HG03460 (cell line): ENCODE measurements around the gene STAT5A.
"Not testable (repeated sequence)": the region's sequence is repeated elsewhere in the genome, so short reads cannot be mapped to it uniquely, and the experiment has no call there.

ENCODE experiments used
- ATAC-seq: cut with Tn5 transposase; IDR thresholded peaks from one replicate; pipeline ENCODE4 v1.9.1; 2021; ENCODE audit not compliant: unreplicated experiment

The STAT5A gene

GRCh38 chr17:42305031-42305330 lies 16.7 kb downstream of the STAT5A start:
- ATAC-seq, result not testable (repeated sequence)

DNA sequence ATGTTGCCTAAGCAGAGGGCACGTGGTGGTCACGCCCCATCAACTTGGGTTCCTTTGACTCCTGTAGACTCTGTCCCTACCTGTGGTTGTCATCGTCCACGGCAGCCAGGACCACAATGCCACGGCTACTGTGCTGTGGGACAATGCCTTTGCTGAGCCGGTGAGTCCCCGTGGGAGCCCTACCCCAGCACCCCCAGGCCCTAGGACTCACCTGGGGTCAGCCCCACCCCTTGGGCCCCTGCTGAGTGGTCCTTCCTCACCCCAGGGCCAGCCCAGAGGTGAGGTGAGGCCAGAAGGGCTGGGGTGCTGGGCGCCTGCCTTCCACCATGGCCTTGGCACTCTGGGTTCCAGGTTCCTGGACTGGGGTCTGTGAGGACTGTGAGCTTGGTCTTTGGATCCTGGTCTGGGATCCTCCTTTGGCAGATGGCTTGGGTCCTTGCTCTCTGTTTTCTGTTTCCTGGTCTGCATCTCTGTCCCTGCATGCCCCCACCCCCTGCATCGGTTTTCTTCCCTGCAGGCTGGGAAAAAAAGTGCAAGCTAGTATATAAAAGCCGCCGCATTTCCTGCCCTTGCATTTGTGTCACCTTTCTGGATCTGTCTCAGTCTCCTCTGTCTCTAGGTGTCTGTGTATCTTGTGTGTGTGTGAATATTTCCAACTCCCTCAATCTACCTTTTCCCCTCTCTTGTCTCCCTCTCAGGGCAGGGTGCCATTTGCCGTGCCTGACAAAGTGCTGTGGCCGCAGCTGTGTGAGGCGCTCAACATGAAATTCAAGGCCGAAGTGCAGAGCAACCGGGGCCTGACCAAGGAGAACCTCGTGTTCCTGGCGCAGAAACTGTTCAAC lies 17.5 kb downstream of the STAT5A start:
- ATAC-seq, result no peak

DNA sequence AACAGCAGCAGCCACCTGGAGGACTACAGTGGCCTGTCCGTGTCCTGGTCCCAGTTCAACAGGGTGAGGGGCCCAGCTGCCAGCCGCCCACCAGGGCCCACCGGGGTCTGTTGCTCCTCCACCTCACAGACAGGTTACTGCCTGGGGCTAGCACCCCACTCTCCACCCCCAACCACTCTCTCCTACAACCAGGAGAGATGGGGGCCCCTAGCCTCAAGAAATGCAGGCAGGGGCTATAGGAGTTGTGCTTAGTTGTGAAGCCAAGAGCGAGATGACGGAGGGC lies 18.0 kb downstream of the STAT5A start:
- no peak for ATAC-seq

GRCh38 chr17:42307362-42307927 lies 19.1 kb downstream of the STAT5A start:
- no peak for ATAC-seq

DNA sequence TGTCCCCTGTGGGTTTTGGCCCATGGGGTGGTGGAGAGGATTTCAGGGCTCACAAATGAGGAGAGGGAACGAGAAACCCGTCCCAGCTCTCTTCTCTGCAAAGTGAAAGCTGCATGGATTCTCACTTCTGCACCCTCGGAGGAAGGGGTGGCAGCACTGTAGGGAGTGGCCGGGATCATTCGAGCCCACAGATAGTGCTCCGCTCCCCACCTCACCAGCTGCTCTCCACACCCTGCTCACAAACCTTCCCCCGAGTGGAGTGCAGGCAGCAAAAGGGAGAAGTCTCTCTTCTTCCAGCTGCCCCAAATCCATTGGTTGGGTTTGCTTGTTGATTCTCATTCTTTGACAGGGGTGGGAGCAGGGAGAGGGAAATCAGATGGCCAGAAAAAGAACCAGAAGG lies 20.1 kb downstream of the STAT5A start:
- no peak for ATAC-seq

GRCh38 chr17:42309142-42309541 lies 20.8 kb downstream of the STAT5A start:
- ATAC-seq, result no peak

DNA sequence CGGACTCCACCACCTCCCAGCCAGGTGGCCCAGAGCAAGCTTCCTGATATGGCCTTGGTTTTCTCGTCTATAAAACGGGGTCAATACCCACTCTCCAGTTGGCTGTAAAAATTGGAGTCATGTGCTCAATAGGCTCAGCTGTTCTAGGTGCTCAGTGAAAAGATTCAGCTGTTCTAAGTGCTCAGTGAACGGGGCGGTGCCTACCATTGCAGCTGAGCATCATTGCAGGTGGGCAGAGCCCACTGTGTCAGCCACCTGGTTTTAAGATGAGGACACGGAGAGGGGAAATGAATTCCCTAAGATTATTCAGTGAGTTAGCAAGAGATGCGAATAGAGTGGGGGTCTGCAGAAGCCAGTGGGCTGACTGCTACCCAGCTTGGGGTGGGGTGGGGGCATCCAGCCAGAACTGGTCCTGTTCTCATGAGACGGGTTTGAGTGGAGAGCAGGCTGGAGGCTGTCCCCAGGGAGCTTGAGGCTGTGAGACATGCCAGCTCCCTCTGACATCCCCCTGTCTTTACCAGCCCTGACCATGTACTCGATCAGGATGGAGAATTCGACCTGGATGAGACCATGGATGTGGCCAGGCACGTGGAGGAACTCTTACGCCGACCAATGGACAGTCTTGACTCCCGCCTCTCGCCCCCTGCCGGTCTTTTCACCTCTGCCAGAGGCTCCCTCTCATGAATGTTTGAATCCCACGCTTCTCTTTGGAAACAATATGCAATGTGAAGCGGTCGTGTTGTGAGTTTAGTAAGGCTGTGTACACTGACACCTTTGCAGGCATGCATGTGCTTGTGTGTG lies 21.9 kb downstream of the STAT5A start:
- ATAC-seq, result no peak

- no peak for ATAC-seq
Measured at GRCh38 chr17:42310787-42311215, 22.5 kb downstream of the STAT5A start.

DNA sequence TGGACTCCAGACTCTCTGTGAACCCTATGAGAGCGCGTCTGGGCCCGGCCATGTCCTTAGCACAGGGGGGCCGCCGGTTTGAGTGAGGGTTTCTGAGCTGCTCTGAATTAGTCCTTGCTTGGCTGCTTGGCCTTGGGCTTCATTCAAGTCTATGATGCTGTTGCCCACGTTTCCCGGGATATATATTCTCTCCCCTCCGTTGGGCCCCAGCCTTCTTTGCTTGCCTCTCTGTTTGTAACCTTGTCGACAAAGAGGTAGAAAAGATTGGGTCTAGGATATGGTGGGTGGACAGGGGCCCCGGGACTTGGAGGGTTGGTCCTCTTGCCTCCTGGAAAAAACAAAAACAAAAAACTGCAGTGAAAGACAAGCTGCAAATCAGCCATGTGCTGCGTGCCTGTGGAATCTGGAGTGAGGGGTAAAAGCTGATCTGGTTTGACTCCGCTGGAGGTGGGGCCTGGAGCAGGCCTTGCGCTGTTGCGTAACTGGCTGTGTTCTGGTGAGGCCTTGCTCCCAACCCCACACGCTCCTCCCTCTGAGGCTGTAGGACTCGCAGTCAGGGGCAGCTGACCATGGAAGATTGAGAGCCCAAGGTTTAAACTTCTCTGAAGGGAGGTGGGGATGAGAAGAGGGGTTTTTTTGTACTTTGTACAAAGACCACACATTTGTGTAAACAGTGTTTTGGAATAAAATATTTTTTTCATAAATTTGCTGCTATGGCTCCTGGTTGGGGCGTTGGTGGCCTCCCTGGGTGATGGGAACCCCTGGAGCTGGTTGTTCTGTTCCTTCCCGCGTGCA lies 23.1 kb downstream of the STAT5A start:
- ATAC-seq, result no peak

GRCh38 chr17:42312035-42312284 lies 23.7 kb downstream of the STAT5A start:
- ATAC-seq, result no peak

DNA sequence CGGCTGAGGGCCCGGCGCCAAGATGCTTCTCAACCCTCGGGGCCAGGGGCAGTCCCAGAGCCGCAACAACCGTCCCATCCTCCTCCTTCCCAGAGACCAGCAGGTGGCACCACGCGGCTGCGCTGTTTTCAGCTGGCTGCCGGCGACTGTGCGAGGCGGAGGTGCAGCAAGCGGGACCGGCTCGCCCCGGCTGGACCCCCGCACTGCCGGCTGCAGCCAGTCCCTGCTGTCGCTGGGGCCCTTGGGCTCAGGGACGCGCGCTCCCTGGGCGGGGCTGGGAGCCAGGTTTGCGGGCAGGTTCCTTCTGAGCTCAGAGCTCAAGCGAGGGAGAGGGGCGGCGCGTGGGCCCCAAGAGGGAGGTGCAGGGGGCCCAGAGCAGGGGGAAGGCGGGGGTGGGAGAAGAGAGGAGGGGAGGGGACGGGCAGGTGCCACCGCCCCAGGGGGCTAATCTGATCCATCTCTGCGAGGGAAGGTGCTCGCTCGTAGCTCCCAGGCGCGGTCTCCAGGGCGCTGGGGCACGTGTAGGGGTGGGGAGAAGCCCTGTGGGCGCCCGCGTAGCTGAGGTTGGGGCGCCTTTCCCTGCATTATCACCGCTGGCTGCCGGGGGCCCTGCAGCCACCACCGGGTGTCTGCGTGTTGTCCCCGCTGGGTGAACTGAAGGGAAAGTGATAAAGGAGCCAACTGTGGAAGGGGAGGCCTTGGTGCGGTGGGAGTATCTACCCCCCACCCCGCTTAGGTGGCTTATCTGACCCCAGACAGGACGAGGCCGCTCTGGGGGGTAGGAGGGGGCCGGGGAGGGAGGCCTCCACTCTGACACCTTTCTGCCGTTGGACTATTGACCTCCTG lies 24.2 kb downstream of the STAT5A start:
- ATAC-seq, result no peak

DNA sequence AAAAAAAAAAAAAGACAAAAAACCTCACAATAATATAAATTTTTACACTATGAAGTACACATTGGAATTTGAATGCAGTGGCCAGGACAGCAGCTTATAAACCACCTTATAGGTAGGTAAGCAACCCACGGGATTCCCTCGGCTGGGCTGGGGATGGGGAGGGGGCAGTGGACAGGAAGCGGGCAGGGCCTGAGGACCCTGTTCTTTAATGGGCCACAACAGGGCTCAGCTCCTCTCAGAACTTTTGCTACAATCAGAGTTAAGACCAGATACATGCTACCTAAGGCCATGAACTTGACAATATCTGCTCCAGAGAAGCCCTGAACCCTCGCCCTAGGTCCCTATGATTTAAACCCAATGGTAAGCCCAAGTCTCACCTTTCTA lies 25.1 kb downstream of the STAT5A start:
- no peak for ATAC-seq

DNA sequence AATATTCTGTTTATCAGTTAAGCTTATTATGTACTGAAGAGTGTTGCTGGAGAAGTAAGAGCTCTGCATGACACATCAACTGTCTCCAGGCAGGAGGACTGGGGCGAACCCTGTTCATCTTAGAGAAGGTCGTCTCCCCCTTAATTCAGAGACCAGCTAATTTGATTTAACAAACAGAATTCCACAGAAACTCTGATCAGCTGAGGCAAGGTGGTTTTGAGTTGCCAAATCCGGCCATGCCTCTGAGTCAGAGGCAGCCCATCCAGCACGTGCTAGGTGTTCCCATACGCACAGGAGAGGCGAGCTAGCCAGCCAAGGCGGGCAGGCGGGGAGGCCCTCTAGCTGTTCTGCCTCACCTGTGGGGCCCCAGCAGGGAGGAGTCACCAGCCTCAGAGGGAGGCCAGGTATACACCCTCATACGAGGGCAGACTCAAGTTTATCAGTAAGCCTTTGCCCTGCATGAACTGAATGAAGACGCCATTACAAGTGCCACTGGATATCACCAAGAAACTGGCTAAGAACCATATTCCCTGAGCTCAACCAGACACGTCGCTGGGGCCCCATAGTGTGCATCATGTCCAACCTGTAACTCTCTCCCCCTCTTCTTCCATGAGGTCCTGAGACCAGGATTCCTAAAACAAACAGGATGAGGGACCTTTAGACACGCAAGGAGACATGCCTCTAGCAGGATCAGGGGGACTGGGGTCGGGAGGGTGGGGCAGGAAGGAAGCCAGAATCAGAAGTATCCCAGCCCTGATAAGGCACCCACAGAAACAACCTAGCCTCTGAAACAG lies 25.7 kb downstream of the STAT5A start:
- no peak for ATAC-seq

GRCh38 chr17:42315402-42316156 lies 27.3 kb downstream of the STAT5A start:
- no peak for ATAC-seq

- ATAC-seq, result no peak
Measured at GRCh38 chr17:42316755-42317154, 28.5 kb downstream of the STAT5A start.

GRCh38 chr17:42317266-42317845 lies 29.1 kb downstream of the STAT5A start:
- no peak for ATAC-seq

GRCh38 chr17:42317967-42318366 lies 29.7 kb downstream of the STAT5A start:
- not testable (repeated sequence) for ATAC-seq

DNA sequence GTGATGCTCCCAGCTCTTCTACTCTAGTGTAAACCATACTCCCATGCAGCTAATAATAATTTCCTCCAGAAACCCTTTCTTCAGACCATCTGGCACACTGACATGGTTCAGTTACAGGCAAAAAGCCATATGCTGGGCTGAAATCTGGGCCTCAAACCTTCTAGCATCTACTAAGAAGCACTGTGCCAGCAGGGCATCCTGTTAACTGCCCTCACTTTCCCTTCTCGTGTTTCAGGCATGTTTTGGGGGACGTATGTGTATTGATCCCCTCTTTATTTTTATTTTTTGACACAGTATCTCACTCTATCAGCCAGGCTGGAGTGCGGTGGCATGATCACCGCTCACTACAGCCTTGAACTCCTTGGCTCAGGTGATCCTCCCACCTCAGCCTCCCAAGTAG lies 33.3 kb downstream of the STAT5A start:
- ATAC-seq, result no peak
